Bronchial epithelial cell (primary cell): ENCODE data around the gene NCBP1. TPM values are rescaled to one million over a fixed set of nuclear protein-coding genes. Genes with fewer than 3 reads are reported as not detected.

Experiments
- DNase-seq: peaks from one replicate; pipeline ENCODE4 v3.0.0-alpha.2; 2010; ENCODE audit warnings: low read depth
- FAIRE-seq: peaks from 2 replicates; lab custom pipeline; 2011; peaks lifted over from hg19 to GRCh38; lab: Jason Lieb, UNC
- H3K27me3 ChIP-seq: 2 replicates; pipeline ENCODE4 v1.5.1; 2011; ENCODE audit warnings: low read length; ENCODE audit not compliant: control insufficient read depth, insufficient read depth
- H3K36me3 ChIP-seq: 2 replicates; pipeline ENCODE4 v1.5.1; 2011; ENCODE audit warnings: low read length; ENCODE audit not compliant: control insufficient read depth, insufficient read depth
- H3K4me3 ChIP-seq: 2 replicates; pipeline ENCODE4 v1.5.1; 2011; ENCODE audit warnings: mild to moderate bottlenecking, low read depth, low read length, control low read depth
- total RNA-seq: library from RNA; depleted of rRNA; stranded (reverse); fragments of >200 nt; gene quantifications from 2 replicates; pipeline ENCODE4 v1.2.1, GENCODE V29; 2014
- TF ChIP-seq, protein P1 (sequence below): IDR thresholded peaks from 2 replicates; pipeline ENCODE4 v1.5.1; 2011; ENCODE audit warnings: mild to moderate bottlenecking, moderate library complexity, low read length, control low read depth, inconsistent platforms; ENCODE audit not compliant: insufficient read depth, severe bottlenecking

The NCBP1 gene
- total RNA-seq, 1 donor from 2014 or later: 25.0 TPM

DNA sequence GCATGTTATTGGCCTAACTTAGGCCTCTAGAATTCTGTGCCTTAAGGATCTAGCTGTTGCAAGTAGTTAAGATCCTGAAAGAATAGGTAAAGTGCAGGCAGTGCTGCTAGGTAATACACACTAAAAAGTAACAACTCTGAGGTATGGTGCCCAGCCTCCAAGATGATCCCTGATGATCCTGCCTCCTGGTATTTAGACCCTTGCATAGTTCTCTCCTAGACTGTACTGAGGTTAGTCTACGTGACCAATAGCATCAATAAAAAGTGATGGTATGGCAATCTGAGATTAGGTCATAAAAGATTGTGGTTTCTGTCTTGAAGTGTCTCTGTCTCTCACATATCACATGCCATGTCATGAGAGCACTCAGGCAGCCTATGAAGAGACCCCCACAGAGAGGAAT lies 9.7 kb upstream of the NCBP1 start:
- TF ChIP-seq, protein P1, sequence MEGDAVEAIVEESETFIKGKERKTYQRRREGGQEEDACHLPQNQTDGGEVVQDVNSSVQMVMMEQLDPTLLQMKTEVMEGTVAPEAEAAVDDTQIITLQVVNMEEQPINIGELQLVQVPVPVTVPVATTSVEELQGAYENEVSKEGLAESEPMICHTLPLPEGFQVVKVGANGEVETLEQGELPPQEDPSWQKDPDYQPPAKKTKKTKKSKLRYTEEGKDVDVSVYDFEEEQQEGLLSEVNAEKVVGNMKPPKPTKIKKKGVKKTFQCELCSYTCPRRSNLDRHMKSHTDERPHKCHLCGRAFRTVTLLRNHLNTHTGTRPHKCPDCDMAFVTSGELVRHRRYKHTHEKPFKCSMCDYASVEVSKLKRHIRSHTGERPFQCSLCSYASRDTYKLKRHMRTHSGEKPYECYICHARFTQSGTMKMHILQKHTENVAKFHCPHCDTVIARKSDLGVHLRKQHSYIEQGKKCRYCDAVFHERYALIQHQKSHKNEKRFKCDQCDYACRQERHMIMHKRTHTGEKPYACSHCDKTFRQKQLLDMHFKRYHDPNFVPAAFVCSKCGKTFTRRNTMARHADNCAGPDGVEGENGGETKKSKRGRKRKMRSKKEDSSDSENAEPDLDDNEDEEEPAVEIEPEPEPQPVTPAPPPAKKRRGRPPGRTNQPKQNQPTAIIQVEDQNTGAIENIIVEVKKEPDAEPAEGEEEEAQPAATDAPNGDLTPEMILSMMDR: no peak
- Histone ChIP-seq H3K4me3 (no peak overlapping the region), H3K36me3 (peaks cover 8% of the 10 kb centered on the region), H3K27me3 (no peaks in the 10 kb centered on the region)
- DNase-seq (no peak), FAIRE-seq (no peak)

DNA sequence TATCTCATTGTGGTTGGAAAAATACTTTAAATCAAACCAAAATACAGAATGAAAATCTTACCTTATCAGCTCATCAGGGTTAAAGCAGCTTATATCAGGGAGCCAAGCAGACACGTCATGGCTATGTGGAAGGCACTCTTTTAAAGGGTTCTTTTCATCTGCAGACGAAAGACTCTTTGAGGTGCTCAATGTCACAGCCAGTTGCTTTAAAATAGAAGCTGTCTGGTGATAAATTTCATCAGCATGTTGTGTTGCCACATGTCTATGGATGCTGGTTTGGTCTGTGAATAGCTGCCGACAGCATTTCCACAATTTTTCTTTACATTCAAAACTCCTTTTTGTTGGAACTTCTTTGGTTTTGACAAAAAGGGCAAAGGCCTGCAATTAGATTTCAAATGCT lies 8.0 kb upstream of the NCBP1 start:
- DNase-seq (no peak), FAIRE-seq (no peak)
- TF ChIP-seq, protein P1: no peak
- no peak overlapping the region for H3K4me3 ChIP-seq
- H3K27me3 ChIP-seq: no peaks in the 10 kb centered on the region
- peaks cover 7% of the 10 kb centered on the region for H3K36me3 ChIP-seq

DNA sequence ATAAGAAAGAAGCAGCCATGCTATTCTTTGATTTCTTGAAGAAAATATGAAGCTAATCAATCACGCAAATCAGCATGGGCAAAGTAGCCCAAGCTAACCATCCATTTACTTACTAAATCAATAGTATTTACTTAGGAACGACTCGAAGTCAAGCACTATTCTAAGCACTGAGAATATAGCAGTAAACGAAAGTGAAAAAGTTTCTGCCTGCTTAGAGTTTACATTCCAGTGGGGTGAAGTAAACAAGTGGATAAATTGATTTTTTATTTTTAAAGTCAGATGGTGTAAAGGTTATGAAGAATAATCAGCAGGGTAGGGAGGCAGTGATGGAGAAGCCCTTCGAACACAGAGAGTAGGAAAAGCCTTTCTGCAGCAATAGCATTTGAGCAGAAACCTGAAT lies 6.0 kb upstream of the NCBP1 start:
- TF ChIP-seq, protein P1: no peak
- no peak for FAIRE-seq
- no peaks in the 10 kb centered on the region for H3K27me3 ChIP-seq
- DNase-seq: no peak
- peaks cover 7% of the 10 kb centered on the region for H3K36me3 ChIP-seq
- no peak overlapping the region for H3K4me3 ChIP-seq

DNA sequence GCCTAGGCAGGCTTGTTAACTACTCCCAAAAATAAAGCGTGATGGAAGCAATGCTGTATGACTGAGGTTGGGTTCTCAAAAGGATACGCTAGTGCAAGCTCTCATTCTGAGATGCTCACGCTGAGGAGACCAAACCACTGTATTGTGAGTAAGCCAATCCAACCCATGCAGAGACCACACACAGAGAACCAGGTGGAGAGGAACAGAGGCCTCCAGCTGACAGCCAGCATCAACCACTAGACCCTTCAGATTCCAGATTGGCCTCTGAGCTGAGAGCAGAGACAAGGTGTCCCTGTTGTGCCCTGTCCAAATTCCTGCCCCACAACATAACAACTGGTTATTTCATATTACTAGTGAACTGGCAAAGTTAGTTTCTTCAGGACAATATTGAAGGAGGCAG lies 5.0 kb upstream of the NCBP1 start:
- H3K27me3 ChIP-seq: no peaks in the 10 kb centered on the region
- TF ChIP-seq, protein P1: no peak
- no peak for FAIRE-seq

DNA sequence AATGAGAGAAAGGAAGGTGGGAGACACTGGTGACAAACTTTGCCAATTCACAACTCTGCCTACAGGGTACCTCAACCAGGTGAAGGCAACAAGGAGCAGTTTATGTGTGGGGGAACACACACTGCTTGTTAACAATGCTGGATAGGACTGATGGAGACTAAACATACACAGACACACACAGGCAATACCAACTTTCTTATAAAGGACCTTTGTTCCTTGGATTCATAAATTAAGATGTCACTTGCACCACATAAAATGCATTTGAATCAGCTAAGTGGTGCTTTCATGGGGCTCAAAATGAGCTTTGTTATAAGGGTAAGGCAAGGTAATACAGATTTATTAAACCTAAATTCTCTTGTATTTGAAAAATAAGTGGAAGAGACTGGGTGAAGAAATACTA lies 4.5 kb upstream of the NCBP1 start:
- H3K4me3 ChIP-seq: no peak overlapping the region
- TF ChIP-seq, protein P1: no peak
- DNase-seq (no peak), FAIRE-seq (no peak)
- H3K27me3 ChIP-seq: no peaks in the 10 kb centered on the region
- peaks cover 7% of the 10 kb centered on the region for H3K36me3 ChIP-seq

More for the DNA sequence above, 5.0 kb upstream of the NCBP1 start:
- peaks cover 7% of the 10 kb centered on the region for H3K36me3 ChIP-seq
- no peak for DNase-seq
- no peak overlapping the region for H3K4me3 ChIP-seq

DNA sequence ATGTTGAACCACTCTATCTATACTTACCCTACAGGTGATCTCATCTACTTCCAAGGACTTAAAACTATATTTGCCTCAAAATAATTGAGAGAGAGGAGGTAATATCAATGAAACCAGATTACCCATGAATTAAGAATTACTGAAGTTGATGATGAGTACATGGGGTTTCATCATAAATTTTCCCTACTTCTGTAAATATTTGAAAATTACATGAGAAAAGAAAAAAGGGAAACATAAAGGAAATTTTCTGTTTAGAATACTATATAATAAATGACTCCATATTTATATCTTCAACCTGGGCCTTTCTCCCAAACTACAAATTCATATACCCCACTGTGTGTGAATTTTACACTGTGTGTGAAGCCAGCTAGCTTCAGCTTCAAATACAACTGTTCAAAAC lies 3.0 kb upstream of the NCBP1 start:
- TF ChIP-seq, protein P1: no peak
- FAIRE-seq (no peak), DNase-seq (no peak)
- peaks cover 2% of the 10 kb centered on the region for H3K36me3 ChIP-seq
- no peak overlapping the region for H3K4me3 ChIP-seq
- no peaks in the 10 kb centered on the region for H3K27me3 ChIP-seq
